H1 (cell line): ENCODE data around the gene RPRD2. TPM values are rescaled to one million over a fixed set of nuclear protein-coding genes. Genes with fewer than 3 reads are reported as not detected.

Experiments
- CTCF ChIA-PET: fragments of 300-600 bp; sonication (Branson Sonifier 250); formaldehyde crosslinking; loops from one replicate; lab custom pipeline; 2021; ENCODE audit not compliant: partially characterized antibody; lab: Charles Lee
- POLR2A ChIA-PET: fragments of 300-600 bp; sonication (Branson Sonifier 250); formaldehyde crosslinking; loops from one replicate; lab custom pipeline; 2021; ENCODE audit warnings: inconsistent platforms; ENCODE audit not compliant: partially characterized antibody; lab: Charles Lee
- DNase-seq, 2 experiments: peaks; one replicate each; pipeline versions ENCODE4 v3.0.0 to v3.0.0-alpha.2; 2010 to 2022; ENCODE audit warnings: low spot score in 2 of 2, low read depth in 1 of 2, mixed read lengths in 1 of 2
- FAIRE-seq: peaks from 2 replicates; lab custom pipeline; 2011; peaks lifted over from hg19 to GRCh38; lab: Jason Lieb, UNC
- H2AFZ ChIP-seq: 2 replicates; pipeline ENCODE4 v1.8.1; 2012; ENCODE audit warnings: low read length, inconsistent platforms
- H2AK5ac ChIP-seq: 2 replicates; pipeline ENCODE4 v1.6.1; 2013; ENCODE audit warnings: low read depth, low read length
- H2BK120ac ChIP-seq: replicated peaks from 2 replicates; pipeline ENCODE3; 2013; ENCODE audit warnings: low read depth, low read length, inconsistent platforms
- H2BK12ac ChIP-seq: 2 replicates; pipeline ENCODE4 v1.6.1; 2013; ENCODE audit warnings: low read depth, low read length
- H2BK15ac ChIP-seq: 2 replicates; pipeline ENCODE4 v1.6.1; 2013; ENCODE audit warnings: low read length
- H2BK20ac ChIP-seq: 2 replicates; pipeline ENCODE4 v1.6.1; 2013; ENCODE audit warnings: low read length
- H2BK5ac ChIP-seq: 2 replicates; pipeline ENCODE4 v1.6.1; 2013; ENCODE audit warnings: low read depth, low read length
- H3K14ac ChIP-seq: 2 replicates; pipeline ENCODE4 v1.6.1; 2013; ENCODE audit warnings: inconsistent platforms; ENCODE audit not compliant: insufficient read length
- H3K18ac ChIP-seq: 2 replicates; pipeline ENCODE4 v1.6.1; 2013; ENCODE audit warnings: low read length; ENCODE audit errors: extremely low read depth
- H3K23ac ChIP-seq: 2 replicates; pipeline ENCODE4 v1.6.1; 2013; ENCODE audit warnings: inconsistent platforms; ENCODE audit not compliant: insufficient read length
- H3K23me2 ChIP-seq: 2 replicates; pipeline ENCODE4 v1.6.1; 2013; ENCODE audit warnings: low read depth, low read length
- H3K27ac ChIP-seq: 2 replicates; pipeline ENCODE4 v1.6.1; 2011; ENCODE audit warnings: low read depth, low read length, inconsistent platforms
- H3K27me3 ChIP-seq, 4 experiments: replicated peaks in 1 of 4; 1 replicate in 1 of 4; 2 replicates in 3 of 4; pipeline versions ENCODE4 v1.6.1 to v1.8.1; 2011 to 2013; ENCODE audit warnings: low read length in 3 of 4, mild to moderate bottlenecking in 3 of 4, inconsistent platforms in 2 of 4, mixed read lengths in 2 of 4, moderate library complexity in 1 of 4; ENCODE audit not compliant: control insufficient read depth in 3 of 4, insufficient read depth in 3 of 4; ENCODE audit errors: extremely low read depth in 1 of 4
- H3K36me3 ChIP-seq, 4 experiments: 2 replicates each; pipeline versions ENCODE4 v1.6.1 to v1.8.1; 2011 to 2013; ENCODE audit warnings: mild to moderate bottlenecking in 4 of 4, low read length in 3 of 4, moderate library complexity in 2 of 4, control low read depth in 1 of 4, inconsistent platforms in 1 of 4; ENCODE audit not compliant: insufficient read depth in 4 of 4, control insufficient read depth in 2 of 4
- H3K4ac ChIP-seq: replicated peaks from 2 replicates; pipeline ENCODE3; 2013; ENCODE audit warnings: low read length, low read depth, mixed read lengths, inconsistent platforms; ENCODE audit not compliant: insufficient read length
- H3K4me1 ChIP-seq, 4 experiments: replicated peaks in 1 of 4; 1 replicate in 1 of 4; 2 replicates in 3 of 4; pipeline versions ENCODE4 v1.6.1 to v1.8.1; 2011 to 2013; ENCODE audit warnings: low read length in 3 of 4, inconsistent platforms in 2 of 4, mixed read lengths in 1 of 4; ENCODE audit not compliant: insufficient read depth in 4 of 4, control insufficient read depth in 3 of 4
- H3K4me2 ChIP-seq, 2 experiments: 2 replicates each; pipeline versions ENCODE4 v1.6.1 to v1.8.1; 2011 to 2013; ENCODE audit warnings: low read depth in 2 of 2, low read length in 2 of 2, control low read depth in 1 of 2, inconsistent platforms in 1 of 2, mild to moderate bottlenecking in 1 of 2; ENCODE audit not compliant: insufficient read depth in 1 of 2
- H3K4me3 ChIP-seq, 4 experiments: fragments of 200-600, 300-600 bp in 1 of 4; sonication (generic), shearing (Covaris generic), sonication (Bioruptor Twin) in 1 of 4; 2 replicates each; pipeline versions ENCODE4 v1.5.1 to v1.8.1; 2011 to 2016; ENCODE audit warnings: low read length in 4 of 4, low read depth in 3 of 4, control low read depth in 2 of 4, inconsistent platforms in 2 of 4, mild to moderate bottlenecking in 2 of 4, mixed read lengths in 1 of 4, moderate library complexity in 1 of 4; ENCODE audit not compliant: insufficient read depth in 2 of 4; ENCODE audit errors: extremely low read depth in 1 of 4
- H3K56ac ChIP-seq: replicated peaks from 2 replicates; pipeline ENCODE3; 2013; ENCODE audit warnings: low read depth, mild to moderate bottlenecking, mixed read lengths, low read length, inconsistent platforms; ENCODE audit not compliant: insufficient read length
- H3K79me1 ChIP-seq: 2 replicates; pipeline ENCODE4 v1.6.1; 2013; ENCODE audit warnings: low read depth, low read length, control low read depth
- H3K79me2 ChIP-seq, 2 experiments: 2 replicates each; pipeline versions ENCODE4 v1.6.1 to v1.8.1; 2012 to 2013; ENCODE audit warnings: low read length in 2 of 2, mild to moderate bottlenecking in 2 of 2, inconsistent platforms in 1 of 2; ENCODE audit not compliant: insufficient read depth in 2 of 2, control insufficient read depth in 1 of 2
- H3K9ac ChIP-seq, 4 experiments: replicated peaks in 1 of 4; 1 replicate in 1 of 4; 2 replicates in 3 of 4; pipeline versions ENCODE4 v1.6.1 to v1.8.1; 2011 to 2013; ENCODE audit warnings: low read depth in 3 of 4, low read length in 3 of 4, control low read depth in 2 of 4, mild to moderate bottlenecking in 2 of 4, moderate library complexity in 2 of 4, inconsistent platforms in 1 of 4; ENCODE audit errors: extremely low read depth in 1 of 4
- H3K9me3 ChIP-seq, 2 experiments: 2 replicates each; pipeline versions ENCODE4 v1.6.1 to v1.8.1; 2012 to 2013; ENCODE audit warnings: mild to moderate bottlenecking in 2 of 2, moderate library complexity in 2 of 2, control low read depth in 1 of 2, inconsistent platforms in 1 of 2, low read depth in 1 of 2, low read length in 1 of 2, mixed read lengths in 1 of 2; ENCODE audit not compliant: insufficient read depth in 2 of 2
- H4K20me1 ChIP-seq, 2 experiments: replicated peaks in 1 of 2; 2 replicates each; pipeline versions ENCODE3 to v1.8.1; 2011 to 2013; ENCODE audit warnings: inconsistent platforms in 2 of 2, low read length in 2 of 2, mild to moderate bottlenecking in 1 of 2; ENCODE audit not compliant: insufficient read depth in 2 of 2, control insufficient read depth in 1 of 2
- H4K5ac ChIP-seq: 2 replicates; pipeline ENCODE4 v1.6.1; 2013; ENCODE audit warnings: low read length, low read depth, mixed read lengths, inconsistent platforms; ENCODE audit not compliant: insufficient read length
- H4K8ac ChIP-seq: 2 replicates; pipeline ENCODE4 v1.8.0; 2013; ENCODE audit warnings: mild to moderate bottlenecking, moderate library complexity, low read length, inconsistent platforms; ENCODE audit not compliant: insufficient read depth; ENCODE audit errors: extremely low read depth
- H4K91ac ChIP-seq: replicated peaks from 2 replicates; pipeline ENCODE3; 2013; ENCODE audit warnings: low read length, mixed read lengths, inconsistent platforms; ENCODE audit not compliant: insufficient read length
- BACH1 ChIP-seq: IDR thresholded peaks from 2 replicates; pipeline ENCODE4 v1.6.1; 2012; ENCODE audit warnings: low read length, improper control_type of control experiment
- CBX8 ChIP-seq: fragments of 300-800, 300-1000 bp; sonication (generic); IDR thresholded peaks from 2 replicates; pipeline ENCODE4 v1.7.1; 2016; ENCODE audit warnings: low read depth, low read length, borderline replicate concordance
- CTCF ChIP-seq, 3 experiments: IDR thresholded peaks; 1 replicate in 2 of 3; 2 replicates in 1 of 3; pipeline versions ENCODE4 v1.5.1 to v1.6.1; 2011; ENCODE audit warnings: low read length in 3 of 3, mild to moderate bottlenecking in 3 of 3, inconsistent platforms in 2 of 3, low read depth in 1 of 3, moderate library complexity in 1 of 3; ENCODE audit not compliant: insufficient read depth in 1 of 3; ENCODE audit errors: control extremely low read depth in 1 of 3
- RAD21 ChIP-seq, 2 experiments: IDR thresholded peaks in 1 of 2; conservative IDR thresholded peaks in 1 of 2; 2 replicates each; pipeline ENCODE4 v1.6.1; 2011; ENCODE audit warnings: low read depth in 2 of 2, low read length in 2 of 2, improper control_type of control experiment in 1 of 2, inconsistent platforms in 1 of 2, mild to moderate bottlenecking in 1 of 2, moderate library complexity in 1 of 2
- RNF2 ChIP-seq: fragments of 200-900, 300-1000 bp; sonication (generic); IDR thresholded peaks from 2 replicates; pipeline ENCODE4 v1.7.1; 2016; ENCODE audit warnings: borderline replicate concordance, low read depth, mild to moderate bottlenecking, antibody characterized with exemption, low read length; ENCODE audit not compliant: poor library complexity, severe bottlenecking; ENCODE audit errors: missing control alignments
- SP1 ChIP-seq: IDR thresholded peaks from 2 replicates; pipeline ENCODE4 v1.6.1; 2011; ENCODE audit warnings: low read depth, low read length
- SP2 ChIP-seq: IDR thresholded peaks from 2 replicates; pipeline ENCODE4 v1.6.1; 2012; ENCODE audit warnings: mild to moderate bottlenecking, low read length, inconsistent platforms
- WGBS, 2 experiments: shearing (Covaris generic) in 1 of 2; methylation state at CpG; one replicate each; pipeline versions ENCODE4 v1.1.6 to v1.1.7; 2013 to 2015; ENCODE audit warnings: low lambda C conversion rate in 2 of 2, mixed read lengths in 2 of 2, inconsistent platforms in 1 of 2, low coverage in 1 of 2, missing lambda C conversion rate in 1 of 2; ENCODE audit not compliant: insufficient replicate concordance in 2 of 2, insufficient coverage in 1 of 2, insufficient read length in 1 of 2; ENCODE audit errors: extremely low coverage in 1 of 2, missing lambda C conversion rate in 1 of 2; 5-methylcytosine and 5-hydroxymethylcytosine counted together
- polyA plus RNA-seq, 7 experiments: library from polyadenylated mRNA; depleted of rRNA in 3 of 7; stranded (reverse) in 5 of 7; unstranded in 2 of 7; fragments of >200 nt in 5 of 7; fragments of 200-250 nt in 2 of 7; gene quantifications; 1 replicate in 5 of 7; 2 replicates in 1 of 7; 4 replicates in 1 of 7; pipeline versions ENCODE4 v1.2.1 to v1.2.3, GENCODE V29; 2011 to 2013; ENCODE audit warnings: missing spikeins in 2 of 7, mixed read lengths in 2 of 7
- total RNA-seq: library from RNA; stranded (reverse); fragmentation: NEBNext Ultra II Directional; extraction: Animal tissue kit (Norgen Biotek cat#: 25700); gene quantifications from 2 replicates; pipeline ENCODE4 v1.2.1, GENCODE V29; 2021

RPRD2 gene
- total and polyA plus RNA-seq, 2 of the 8 experiments (the other 6 are each of a cell fraction or from before 2014, with no cell fraction given): 14.4 to 32.4 TPM

GRCh38 chr1:150372580-150372979, 8.6 kb downstream of the RPRD2 start:
- Histone ChIP-seq H3K9ac (no peak overlapping the region), H3K36me3 (no peaks in the 10 kb centered on the region), H4K5ac (no peak overlapping the region), H2BK120ac (no peak overlapping the region), H3K23me2 (no peaks in the 10 kb centered on the region; the same call in 1 of the 2 replicates), H3K4me2 (no peak overlapping the region), H3K4me3 (no peak overlapping the region), H3K79me1 (peaks cover 10% of the 10 kb centered on the region), H3K27ac (no peak overlapping the region), H3K4me1 (peaks cover 0 to 3% (median 2%) of the 10 kb centered on the region in 4 experiments; a peak in 1 of 7 replicates), H3K14ac (no peak overlapping the region), H2BK5ac (no peak overlapping the region), H3K23ac (no peak overlapping the region), H3K79me2 (peaks cover 26 to 94% of the 10 kb centered on the region in 2 experiments), H2AK5ac (no peak overlapping the region), H3K18ac (no peak overlapping the region), H4K8ac (no peak overlapping the region), H2BK12ac (no peak overlapping the region), H4K91ac (no peak overlapping the region), H3K27me3 (no peaks in the 10 kb centered on the region), H2BK15ac (no peak overlapping the region), H2BK20ac (no peak overlapping the region), H2AFZ (no peak overlapping the region), H4K20me1 (peaks cover 5 to 9% of the 10 kb centered on the region in 2 experiments), H3K56ac (no peak overlapping the region), H3K9me3 (no peaks in the 10 kb centered on the region), H3K4ac (no peak overlapping the region)
- FAIRE-seq (no peak), DNase-seq (no peak)
- ChIA-PET CTCF (no interaction called here), POLR2A (interaction anchor here (1.7 to 3.8 kb wide), 2 partner anchors 8 to 20 kb away, joined by 4 to 22 read pairs; partner anchors contain the start of gene RPRD2)
- 86% methylated on average over 1 of the region's 1 CpG; no CpG with 5 or more reads in 1 of the 2 experiments for WGBS, 2 experiments
- TF ChIP-seq CBX8 (no peak), SP2 (no peak), SP1 (no peak), CTCF (IDR thresholded peaks at IDR 0.05; ENCODE audit: control extremely low read depth in 1 of 3, insufficient read depth in 1 of 3, low read depth in 1 of 3, low read length in 3 of 3) (no peak), RAD21 (IDR thresholded peaks at IDR 0.05 in 1 of 2, conservative IDR thresholded peaks at IDR 0.05 in 1 of 2; ENCODE audit: low read depth in 2 of 2, low read length in 2 of 2) (no peak), RNF2 (no peak), BACH1 (no peak)
